Measurements from ENCODE around the gene ATG9A. TPM values are rescaled to one million over a fixed set of nuclear protein-coding genes. Genes with fewer than 3 reads are reported as not detected.

The ATG9A gene
- total RNA-seq, 1 experiment from 2014 or later, result 46.4 TPM

DNA sequence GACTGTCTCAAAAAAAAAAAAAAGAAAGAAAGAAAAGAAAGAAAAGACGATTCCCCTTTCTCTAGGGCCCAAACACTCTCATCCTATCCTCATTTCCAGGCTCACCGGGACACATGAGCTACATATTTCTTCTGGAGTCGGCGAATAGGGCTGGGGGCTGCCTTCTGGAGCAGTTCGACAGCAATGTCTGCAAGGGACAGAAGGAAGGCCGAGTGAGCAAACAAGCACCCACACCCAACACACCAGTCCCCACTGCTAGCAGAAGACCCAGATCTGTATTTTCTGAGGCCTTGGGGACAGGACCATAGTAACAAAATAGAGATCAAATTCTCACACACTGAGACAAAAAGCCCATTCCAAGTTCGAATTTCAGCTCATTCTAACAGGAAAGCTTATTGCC, 54.0 kb downstream of the ATG9A start:
- no peaks in the 10 kb centered on the region; a peak in 2 of 5 replicates for H3K9me3 Mint-ChIP-seq
- Histone ChIP-seq H3K18ac (ENCODE audit: insufficient read length, low read depth, low read length) (no peak overlapping the region), H3K79me2 (ENCODE audit: insufficient read depth, low read length) (no peaks in the 10 kb centered on the region), H3K23me2 (ENCODE audit: insufficient read length, low read depth, low read length, poor library complexity, severe bottlenecking) (peaks cover 20% of the 10 kb centered on the region), H3K4me1 (ENCODE audit: insufficient read depth, low read length) (0 out of 2 replicates have a peak, but pooled peaks cover 3% of the 10 kb centered on the region), H3K14ac (ENCODE audit: insufficient read depth, low read length) (no peak overlapping the region), H2BK15ac (ENCODE audit: low read depth, low read length) (no peak overlapping the region), H4K20me1 (ENCODE audit: control insufficient read depth, insufficient read depth, insufficient read length) (no peaks in the 10 kb centered on the region), H2BK5ac (ENCODE audit: insufficient read length, low read length) (no peak overlapping the region), H3K23ac (ENCODE audit: insufficient read length, low read depth, low read length) (no peak overlapping the region), H2BK120ac (ENCODE audit: low read depth, low read length, poor library complexity, severe bottlenecking) (no peak overlapping the region), H3K4me2 (ENCODE audit: insufficient read depth, insufficient read length, low read length) (peak overlapping the region; percentile 99), H3K56ac (ENCODE audit: insufficient read length, low read depth, low read length) (no peak overlapping the region), H2AK5ac (ENCODE audit: insufficient read length, low read length) (no peak overlapping the region), H4K91ac (ENCODE audit: insufficient read length, low read depth, low read length) (no peak overlapping the region), H2BK20ac (ENCODE audit: low read depth, low read length, poor library complexity, severe bottlenecking) (no peak overlapping the region), H3K9ac (ENCODE audit: extremely low read depth, insufficient read length, low read length) (no peak overlapping the region), H3K4ac (ENCODE audit: low read depth, low read length) (no peak overlapping the region), H3K9me3 (ENCODE audit: control insufficient read depth, low read depth, low read length) (no peaks in the 10 kb centered on the region), H3T11ph (ENCODE audit: low read length) (no peak overlapping the region), H4K5ac (ENCODE audit: insufficient read length, low read depth, low read length) (no peak overlapping the region), H4K8ac (replicated peaks; ENCODE audit: insufficient read length, low read depth, low read length) (no peak overlapping the region), H3K27ac (ENCODE audit: insufficient read length, low read depth, low read length) (no peak overlapping the region), H2BK12ac (ENCODE audit: insufficient read length, low read depth, low read length) (no peak overlapping the region), H2AFZ (ENCODE audit: low read length) (no peak overlapping the region), H3K79me1 (ENCODE audit: insufficient read depth, low read depth, low read length, poor library complexity, severe bottlenecking) (peaks cover 3% of the 10 kb centered on the region), H3K27me3 (ENCODE audit: insufficient read depth, low read length) (no peaks in the 10 kb centered on the region)
- no CpG with 5 or more reads among the region's 7 CpGs for WGBS (ENCODE audit: extremely low coverage, insufficient read length, low lambda C conversion rate)
- no peaks in the 10 kb centered on the region; the same call in 1 of the 2 replicates for H3K27me3 Mint-ChIP-seq (ENCODE audit: low read depth)
- H3K4me1 Mint-ChIP-seq, result peaks cover 17 to 22% of the 10 kb centered on the region in 2 experiments
- H3K4me3 Mint-ChIP-seq, result peak overlapping the region; percentile 90 to 93
- H3K27ac Mint-ChIP-seq, result no peak overlapping the region; a peak in 1 of 7 replicates
- TF ChIP-seq CTCF (conservative IDR thresholded peaks at IDR 0.05), result no peak
- no peak for DNase-seq
- peaks cover 8 to 34% (median 31%) of the 10 kb centered on the region in 3 experiments for H3K36me3 Mint-ChIP-seq (ENCODE audit: insufficient read depth in 1 of 3, low read depth in 3 of 3)

All from H9 (cell line).